Measurements from ENCODE around the gene ANK3. TPM values are rescaled to one million over a fixed set of nuclear protein-coding genes. Genes with fewer than 3 reads are reported as not detected.

Gene ANK3
- polyA plus RNA-seq, 3 donors = not detected

GRCh38 chr10:60258429-60258797 is 131.3 kb downstream of the ANK3 start:
- intact Hi-C loops (cut with micrococcal nuclease) = no loop called here

DNA sequence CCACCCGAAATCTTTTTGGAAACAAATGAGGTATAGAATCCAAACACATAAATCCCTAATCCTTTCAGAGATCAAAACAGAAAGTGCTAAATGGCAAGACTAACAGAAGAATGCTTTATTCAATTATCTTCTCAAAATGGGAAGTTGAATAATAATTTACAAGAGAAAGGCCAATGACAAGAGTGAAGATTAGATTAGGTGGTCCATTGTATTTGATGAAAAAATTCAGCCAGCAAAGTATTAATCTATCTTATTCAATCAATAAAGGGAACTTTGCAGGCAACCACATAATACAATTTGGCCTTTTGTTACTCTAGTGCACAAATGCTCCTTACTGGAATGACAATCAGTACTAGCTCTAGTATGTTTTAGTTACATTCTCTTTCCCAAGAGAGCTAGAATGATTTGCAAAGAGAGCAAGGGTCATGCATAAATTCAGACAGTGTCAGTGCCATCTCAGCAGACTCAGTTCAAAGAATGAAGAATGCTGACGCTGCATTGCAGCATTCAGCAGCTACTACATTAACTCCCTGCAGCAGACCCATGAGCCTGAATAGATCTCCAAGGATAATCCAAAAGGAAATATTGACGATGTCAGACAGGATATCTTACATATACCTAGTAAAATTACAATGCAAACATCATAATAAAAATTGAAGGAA is 131.8 kb downstream of the ANK3 start:
- Histone ChIP-seq H4K20me1 (ENCODE audit: insufficient read depth, low read length) (no peaks in the 10 kb centered on the region), H3K4me2 (replicated peaks; ENCODE audit: extremely low read depth, low read length, poor library complexity, severe bottlenecking) (no peak overlapping the region), H3K27me3 (ENCODE audit: control insufficient read depth in 2 of 2, insufficient read depth in 2 of 2, low read length in 2 of 2) (no peaks in the 10 kb centered on the region), H3K4me3 (replicated peaks in 1 of 3; ENCODE audit: low read depth in 2 of 3, low read length in 3 of 3) (no peak overlapping the region), H3K9ac (ENCODE audit: insufficient read depth, low read length, poor library complexity, severe bottlenecking) (no peak overlapping the region), H3K36me3 (replicated peaks in 1 of 2; ENCODE audit: control insufficient read depth in 1 of 2, insufficient read depth in 2 of 2, low read length in 2 of 2) (no peaks in the 10 kb centered on the region), H3K4me1 (ENCODE audit: control insufficient read depth in 1 of 2, insufficient read depth in 2 of 2, low read length in 2 of 2) (no peaks in the 10 kb centered on the region), H3K79me2 (ENCODE audit: insufficient read depth, low read length) (no peaks in the 10 kb centered on the region), H3K27ac (ENCODE audit: low read depth in 1 of 2, low read length in 2 of 2) (no peak overlapping the region), H3K9me3 (replicated peaks in 1 of 2; ENCODE audit: control insufficient read depth in 1 of 2, insufficient read depth in 1 of 2, low read length in 2 of 2) (no peaks in the 10 kb centered on the region), H2AFZ (ENCODE audit: insufficient read depth, low read depth, low read length, poor library complexity, severe bottlenecking) (no peak overlapping the region)
- H3K9me3 Mint-ChIP-seq = peaks cover 0 to 3% (median 0%) of the 10 kb centered on the region in 7 donors
- no peaks in the 10 kb centered on the region for H3K27me3 Mint-ChIP-seq (ENCODE audit: low read depth in 3 of 3)
- no peak for DNase-seq
- TF ChIP-seq CTCF (IDR thresholded peaks at IDR 0.05) = no peak
- no peak overlapping the region for H3K27ac Mint-ChIP-seq
- WGBS (ENCODE audit: insufficient coverage) = 83% methylated on average over 2 of the region's 3 CpGs
- no peaks in the 10 kb centered on the region for H3K4me1 Mint-ChIP-seq
- no peaks in the 10 kb centered on the region for H3K36me3 Mint-ChIP-seq
- H3K4me3 Mint-ChIP-seq = no peak overlapping the region
- intact Hi-C loops (cut with micrococcal nuclease) = no loop called here

More at GRCh38 chr10:60258429-60258797, 131.3 kb downstream of the ANK3 start:
- Mint-ChIP-seq H3K4me1 (no peaks in the 10 kb centered on the region), H3K36me3 (no peaks in the 10 kb centered on the region), H3K27ac (no peak overlapping the region), H3K4me3 (no peak overlapping the region), H3K27me3 (ENCODE audit: low read depth in 3 of 3) (no peaks in the 10 kb centered on the region), H3K9me3 (peaks cover 0 to 3% (median 0%) of the 10 kb centered on the region in 7 donors)
- H3K27me3 ChIP-seq (ENCODE audit: control insufficient read depth in 2 of 2, insufficient read depth in 2 of 2, low read length in 2 of 2) = no peaks in the 10 kb centered on the region
- no peak overlapping the region for H3K27ac ChIP-seq (ENCODE audit: low read depth in 1 of 2, low read length in 2 of 2)
- WGBS (ENCODE audit: insufficient coverage) = 83% methylated on average over 1 of the region's 2 CpGs
- no peaks in the 10 kb centered on the region for H4K20me1 ChIP-seq (ENCODE audit: insufficient read depth, low read length)
- no peak overlapping the region for H3K4me2 ChIP-seq (replicated peaks; ENCODE audit: extremely low read depth, low read length, poor library complexity, severe bottlenecking)
- no peaks in the 10 kb centered on the region for H3K9me3 ChIP-seq (replicated peaks in 1 of 2; ENCODE audit: control insufficient read depth in 1 of 2, insufficient read depth in 1 of 2, low read length in 2 of 2)
- H3K4me3 ChIP-seq (replicated peaks in 1 of 3; ENCODE audit: low read depth in 2 of 3, low read length in 3 of 3) = no peak overlapping the region
- no peak overlapping the region for H3K9ac ChIP-seq (ENCODE audit: insufficient read depth, low read length, poor library complexity, severe bottlenecking)
- H2AFZ ChIP-seq (ENCODE audit: insufficient read depth, low read depth, low read length, poor library complexity, severe bottlenecking) = no peak overlapping the region
- H3K79me2 ChIP-seq (ENCODE audit: insufficient read depth, low read length) = no peaks in the 10 kb centered on the region
- no peaks in the 10 kb centered on the region for H3K4me1 ChIP-seq (ENCODE audit: control insufficient read depth in 1 of 2, insufficient read depth in 2 of 2, low read length in 2 of 2)
- TF ChIP-seq CTCF (IDR thresholded peaks at IDR 0.05) = no peak
- DNase-seq = no peak
- no peaks in the 10 kb centered on the region for H3K36me3 ChIP-seq (replicated peaks in 1 of 2; ENCODE audit: control insufficient read depth in 1 of 2, insufficient read depth in 2 of 2, low read length in 2 of 2)

Measured in CD14-positive monocyte (primary cell).